Measurements from ENCODE around the gene HIBCH. TPM values are rescaled to one million over a fixed set of nuclear protein-coding genes. Genes with fewer than 3 reads are reported as not detected.

The HIBCH gene
- total RNA-seq, 2 experiments from 2014 or later: 15.6 to 17.5 TPM

DNA sequence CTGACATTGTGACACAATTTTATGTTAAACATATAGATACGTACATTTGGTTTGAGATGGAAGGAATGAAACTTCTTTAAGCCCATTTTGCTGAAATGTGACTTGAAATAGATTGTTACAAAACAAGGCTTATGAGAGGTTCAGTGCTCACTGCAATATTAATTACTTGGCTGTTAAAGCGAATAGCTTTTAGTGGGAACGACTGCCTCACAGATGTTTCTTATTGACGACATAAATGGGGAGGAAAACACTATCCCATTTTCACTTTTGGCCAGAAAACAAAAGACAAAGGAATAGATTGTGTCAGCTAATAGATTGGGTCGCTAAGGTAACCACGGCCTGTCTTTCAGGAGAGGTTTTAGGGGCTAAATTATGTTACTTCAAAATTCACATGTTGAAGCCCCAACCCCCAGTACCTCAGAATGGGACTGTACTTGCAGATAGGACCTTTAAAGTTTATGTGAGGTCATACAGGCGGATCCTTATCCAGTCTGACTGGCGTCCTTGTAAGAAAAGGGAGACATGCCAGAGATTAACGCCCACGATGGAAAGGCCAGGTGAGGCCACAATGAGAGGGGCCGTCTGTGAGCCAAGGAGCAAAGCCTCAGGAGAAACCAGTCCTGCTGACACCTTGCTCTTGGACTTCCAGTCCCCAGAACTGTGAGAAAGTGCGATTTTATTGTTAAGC is 34.5 kb upstream of the HIBCH start:
- H3K27me3 Mint-ChIP-seq: no peaks in the 10 kb centered on the region
- no peak for ATAC-seq (ENCODE audit: low read depth)
- H3K9me3 Mint-ChIP-seq: no peaks in the 10 kb centered on the region
- H3K4me3 Mint-ChIP-seq: no peak overlapping the region
- DNase-seq: no peak
- POLR2A ChIA-PET: no interaction called here
- no peaks in the 10 kb centered on the region for H3K4me1 Mint-ChIP-seq
- H3K27ac Mint-ChIP-seq: no peak overlapping the region
- H3K36me3 Mint-ChIP-seq: peaks cover 1% of the 10 kb centered on the region

DNA sequence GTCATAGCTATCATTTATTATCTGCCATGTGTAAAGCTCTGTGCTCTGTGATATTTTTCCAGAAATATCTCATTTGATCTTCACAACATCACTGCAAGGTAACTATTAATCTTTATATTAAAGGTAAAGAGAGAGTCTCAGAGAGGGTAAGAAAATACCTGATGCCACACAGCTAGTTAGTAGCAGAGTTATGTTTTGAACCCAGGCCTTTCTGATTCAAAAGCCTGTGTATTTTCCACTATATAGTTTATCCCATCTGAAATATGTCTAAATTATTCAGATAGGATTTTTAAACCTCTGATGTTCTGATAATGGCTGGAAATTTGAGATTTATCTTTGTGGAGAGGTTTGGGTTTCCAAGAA is 33.9 kb upstream of the HIBCH start:
- H3K36me3 Mint-ChIP-seq: peaks cover 1% of the 10 kb centered on the region
- ATAC-seq (ENCODE audit: low read depth) (no peak), DNase-seq (no peak)
- no peak overlapping the region for H3K4me3 Mint-ChIP-seq
- H3K27me3 Mint-ChIP-seq: no peaks in the 10 kb centered on the region
- H3K4me1 Mint-ChIP-seq: no peaks in the 10 kb centered on the region
- no peak overlapping the region for H3K27ac Mint-ChIP-seq
- POLR2A ChIA-PET: no interaction called here
- H3K9me3 Mint-ChIP-seq: no peaks in the 10 kb centered on the region

DNA sequence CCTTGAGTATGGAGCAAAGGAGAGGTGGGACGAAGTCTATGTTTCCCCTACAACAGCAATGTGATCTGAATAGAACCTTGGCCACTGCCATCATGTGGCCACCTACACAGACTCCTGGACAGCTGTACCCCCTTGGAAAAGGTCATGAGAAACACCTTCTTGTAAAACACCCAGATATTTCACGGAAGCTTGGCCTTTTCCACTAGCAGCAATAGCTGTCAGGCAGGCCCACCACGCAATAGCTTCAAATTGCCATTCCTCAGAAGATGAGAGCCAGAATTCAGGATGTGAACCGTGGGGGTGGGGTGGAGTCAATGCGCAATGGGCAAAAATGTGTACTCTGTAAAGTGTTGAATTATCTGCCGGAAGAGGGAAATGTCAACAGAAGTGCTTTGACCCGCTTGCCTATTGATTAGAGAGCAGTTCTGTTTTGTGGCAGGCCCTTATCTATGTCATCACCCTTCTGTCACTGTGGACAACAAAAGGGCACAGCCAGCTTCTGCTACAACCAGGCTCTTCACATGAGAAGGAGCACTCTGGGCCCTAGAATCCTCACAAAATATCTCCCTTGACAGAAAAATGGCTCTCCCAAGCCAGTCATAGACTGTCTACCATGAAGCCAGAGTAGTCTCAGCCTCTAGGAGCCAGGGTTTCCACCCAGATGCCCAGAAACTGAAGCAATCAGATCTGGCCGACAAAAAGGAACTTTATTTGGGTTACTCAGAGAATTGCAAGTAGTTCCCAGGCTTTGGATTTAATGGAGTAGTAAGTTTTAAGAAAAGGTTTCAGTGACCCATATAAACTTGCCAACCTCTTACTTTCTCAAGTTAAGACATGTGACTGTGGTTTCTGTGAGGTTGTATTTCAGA is 33.3 kb upstream of the HIBCH start:
- H3K4me3 Mint-ChIP-seq: no peak overlapping the region

DNA sequence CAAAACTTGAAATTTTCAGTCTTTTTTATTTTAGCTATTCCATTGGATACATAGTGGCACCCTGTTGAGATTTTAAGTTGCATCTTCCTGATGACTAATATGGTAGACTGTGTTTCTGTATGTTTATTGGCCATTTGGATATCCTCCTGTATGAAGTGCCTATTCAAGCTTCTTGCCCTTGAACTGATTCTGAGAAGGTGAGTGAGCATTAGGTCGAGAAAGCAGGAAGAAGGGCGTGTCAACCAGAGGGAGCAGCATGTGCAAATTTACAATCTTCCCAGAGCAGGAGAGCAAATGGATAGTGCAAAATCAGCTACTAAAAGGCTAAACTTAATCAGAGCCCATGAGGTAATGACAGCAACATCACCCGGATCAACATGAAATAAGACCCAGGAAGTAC is 32.3 kb upstream of the HIBCH start:
- Mint-ChIP-seq H3K36me3 (peaks cover 1% of the 10 kb centered on the region), H3K27me3 (no peaks in the 10 kb centered on the region), H3K27ac (no peak overlapping the region), H3K4me1 (no peaks in the 10 kb centered on the region), H3K9me3 (no peaks in the 10 kb centered on the region), H3K4me3 (no peak overlapping the region)
- DNase-seq (no peak), ATAC-seq (ENCODE audit: low read depth) (no peak)
- POLR2A ChIA-PET: no interaction called here

More for the DNA sequence above, 33.3 kb upstream of the HIBCH start:
- ATAC-seq (ENCODE audit: low read depth) (no peak), DNase-seq (no peak)
- H3K27me3 Mint-ChIP-seq: no peaks in the 10 kb centered on the region
- POLR2A ChIA-PET: no interaction called here
- peaks cover 1% of the 10 kb centered on the region for H3K36me3 Mint-ChIP-seq
- H3K4me1 Mint-ChIP-seq: no peaks in the 10 kb centered on the region
- H3K27ac Mint-ChIP-seq: no peak overlapping the region
- no peaks in the 10 kb centered on the region for H3K9me3 Mint-ChIP-seq

DNA sequence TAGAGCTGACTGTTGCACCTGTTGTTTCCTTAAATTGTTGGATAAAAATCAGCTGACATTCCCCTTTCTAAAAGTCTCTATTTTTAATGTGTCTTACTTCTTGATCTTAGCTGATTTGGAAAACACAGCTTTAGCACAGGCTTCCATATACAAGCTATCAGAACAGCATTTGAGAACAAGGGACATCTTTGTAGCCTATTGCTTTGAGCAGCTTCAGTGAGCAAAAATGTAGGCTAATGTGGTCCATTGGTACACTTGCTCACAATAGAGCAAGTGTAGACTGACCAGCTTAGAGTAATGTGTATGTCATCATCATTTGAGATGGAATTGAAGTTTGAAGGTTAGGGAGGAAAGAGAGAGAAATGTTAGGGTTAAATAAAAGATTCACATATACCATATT is 30.7 kb upstream of the HIBCH start:
- DNase-seq (no peak), ATAC-seq (ENCODE audit: low read depth) (no peak)
- POLR2A ChIA-PET: no interaction called here
- Mint-ChIP-seq H3K4me3 (no peak overlapping the region), H3K27me3 (no peaks in the 10 kb centered on the region), H3K27ac (no peak overlapping the region), H3K4me1 (peaks cover 2% of the 10 kb centered on the region), H3K36me3 (peaks cover 1% of the 10 kb centered on the region), H3K9me3 (no peaks in the 10 kb centered on the region)

DNA sequence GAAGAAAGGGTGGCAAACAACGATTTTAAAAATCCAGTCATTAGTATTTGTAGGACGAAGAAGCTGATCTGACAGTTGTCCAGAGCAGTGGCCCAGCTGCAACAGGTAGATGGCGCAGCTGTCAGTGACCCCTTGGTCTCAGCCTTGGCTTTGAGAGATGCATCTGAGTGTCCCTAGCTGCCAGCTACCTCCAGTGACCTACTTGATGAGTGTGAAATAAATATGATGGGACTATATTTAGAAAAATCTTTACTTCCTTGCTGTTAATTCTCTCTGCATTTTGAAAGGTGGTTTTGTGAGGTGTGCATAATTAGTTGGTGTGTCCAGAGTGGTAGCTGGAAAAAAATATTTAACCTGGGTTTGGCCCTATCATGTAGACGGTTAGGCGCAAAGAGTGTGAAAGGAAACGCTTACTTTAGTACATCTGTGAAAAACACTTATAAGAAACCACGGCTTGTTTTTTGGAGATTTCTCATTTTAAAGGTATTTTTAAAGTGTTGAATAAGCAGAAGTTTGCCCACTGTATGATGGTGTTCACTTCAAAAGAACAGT is 24.7 kb upstream of the HIBCH start:
- peak; percentile 24 for ATAC-seq (ENCODE audit: low read depth)
- Mint-ChIP-seq H3K27ac (peak overlapping the region; percentile 43), H3K27me3 (peaks cover 5% of the 10 kb centered on the region), H3K4me3 (peak overlapping the region; percentile 82), H3K4me1 (peaks cover 15% of the 10 kb centered on the region), H3K9me3 (no peaks in the 10 kb centered on the region), H3K36me3 (no peaks in the 10 kb centered on the region)
- POLR2A ChIA-PET: interaction anchor here (1.1 to 2.5 kb wide), 2 partner anchors 15 to 26 kb away, joined by 5 to 15 read pairs; no protein-coding TSS in a partner anchor
- DNase-seq: no peak

DNA sequence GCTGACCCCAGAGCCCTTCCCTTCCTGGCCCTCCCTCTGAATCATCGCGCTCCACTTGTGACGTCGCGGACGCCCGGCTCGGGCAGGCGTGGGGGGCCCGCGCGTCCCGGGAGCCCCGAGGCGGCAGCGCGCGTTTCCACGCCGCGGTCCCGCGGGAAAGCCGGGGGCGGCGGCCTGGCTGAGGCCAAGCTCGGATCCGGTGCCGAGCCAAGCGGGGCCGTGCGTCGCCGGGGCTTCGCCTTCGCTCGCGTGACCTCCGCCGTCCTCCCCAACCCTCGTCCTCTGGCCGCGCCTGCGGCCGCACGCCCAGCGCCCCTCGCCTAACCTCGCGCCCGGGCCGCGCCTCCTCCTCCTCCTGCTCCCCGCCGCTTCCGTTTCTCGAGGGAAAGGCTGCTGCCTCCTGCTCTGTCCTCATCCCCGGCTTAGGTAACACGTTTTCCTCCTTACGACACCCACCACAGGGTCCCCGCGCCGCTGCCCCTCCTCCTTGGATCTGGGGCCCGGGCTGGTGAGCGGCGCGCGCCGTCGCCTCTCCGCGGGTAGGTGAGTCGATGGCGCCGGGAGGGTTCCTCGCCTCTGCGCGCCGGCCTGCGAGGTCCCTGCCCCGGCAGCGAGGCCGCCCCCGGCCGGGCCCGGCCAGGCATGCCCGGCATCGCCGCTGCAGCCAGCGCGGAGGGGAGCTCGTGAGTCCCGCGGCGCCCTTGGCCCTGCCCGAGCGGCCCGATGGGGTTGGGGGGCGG is 24.1 kb upstream of the HIBCH start, which contains the start of gene INPP1:
Gene INPP1, plus strand, starts transcription at position 54 of the 740 bp plus-strand sequence. CDS start 16,514 bp downstream, outside the sequence.
- POLR2A ChIA-PET: interaction anchor here (1.1 to 2.5 kb wide), 2 partner anchors 15 to 25 kb away, joined by 5 to 15 read pairs; no protein-coding TSS in a partner anchor

DNA sequence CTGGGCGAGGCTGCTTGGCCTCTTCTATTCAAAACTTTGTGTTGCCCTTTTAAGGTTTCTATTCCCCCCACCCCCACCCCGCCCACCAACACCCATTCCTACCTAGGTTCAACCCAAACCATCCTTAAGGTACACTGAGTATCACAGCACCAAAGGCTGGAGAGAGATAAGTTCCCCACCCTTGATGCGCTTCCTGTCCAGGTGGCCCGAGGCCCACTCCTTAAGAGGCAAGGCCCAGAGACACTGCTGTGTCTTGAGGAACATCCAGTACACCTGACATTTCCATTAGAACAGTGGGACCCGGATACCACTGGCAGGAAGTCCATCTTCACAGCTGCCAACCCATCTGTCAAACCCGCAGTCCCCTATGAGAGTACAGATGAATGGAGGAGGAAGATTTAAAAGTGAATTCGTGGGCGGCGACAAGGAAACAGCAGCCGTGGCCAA is 23.5 kb upstream of the HIBCH start:
- Mint-ChIP-seq H3K4me1 (peaks cover 15% of the 10 kb centered on the region), H3K27me3 (peaks cover 6% of the 10 kb centered on the region), H3K36me3 (no peaks in the 10 kb centered on the region), H3K9me3 (no peaks in the 10 kb centered on the region), H3K4me3 (peak overlapping the region; percentile 74), H3K27ac (peak overlapping the region; percentile 8)
- peak; percentile 48 for ATAC-seq (ENCODE audit: low read depth)
- POLR2A ChIA-PET: interaction anchor here (2.5 kb wide), 1 partner anchor 16 kb away, joined by 15 read pairs; no protein-coding TSS in a partner anchor
- no peak for DNase-seq

More for the DNA sequence above, 24.1 kb upstream of the HIBCH start, which contains the start of gene INPP1:
- peak within 1 kb of the TSS; percentile 68 for H3K27ac Mint-ChIP-seq
- peaks cover 6% of the 10 kb centered on the region for H3K27me3 Mint-ChIP-seq
- H3K4me1 Mint-ChIP-seq: peaks cover 15% of the 10 kb centered on the region
- no peaks in the 10 kb centered on the region for H3K36me3 Mint-ChIP-seq
- ATAC-seq (ENCODE audit: low read depth) (peak; percentile 70), DNase-seq (peak; percentile 66)
- H3K4me3 Mint-ChIP-seq: peak within 1 kb of the TSS; percentile 84
- no peaks in the 10 kb centered on the region for H3K9me3 Mint-ChIP-seq

DNA sequence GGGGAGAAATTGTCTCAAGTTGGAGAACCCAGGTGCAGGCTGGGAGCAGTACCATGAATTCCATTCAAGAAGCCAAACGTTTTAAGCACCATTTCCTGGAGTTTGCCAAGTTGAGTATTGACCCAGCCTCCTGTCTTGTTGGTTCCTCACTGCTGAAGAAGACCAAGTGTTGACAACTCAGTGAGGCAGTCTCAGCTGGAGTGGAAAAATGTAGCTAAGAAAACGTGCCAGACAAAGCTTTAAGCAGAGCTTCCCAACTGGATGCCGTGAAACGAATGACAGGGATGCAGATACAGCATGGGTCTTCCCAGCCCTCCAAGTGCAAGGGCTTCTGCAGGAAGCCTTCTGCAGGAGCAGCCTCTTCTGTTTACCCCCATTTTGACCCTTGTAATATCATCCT is 23.0 kb upstream of the HIBCH start:
- Mint-ChIP-seq H3K27ac (no peak overlapping the region), H3K4me3 (no peak overlapping the region), H3K4me1 (peaks cover 15% of the 10 kb centered on the region), H3K9me3 (no peaks in the 10 kb centered on the region), H3K27me3 (peaks cover 8% of the 10 kb centered on the region), H3K36me3 (no peaks in the 10 kb centered on the region)
- DNase-seq: no peak
- POLR2A ChIA-PET: no interaction called here
- ATAC-seq (ENCODE audit: low read depth): no peak

DNA sequence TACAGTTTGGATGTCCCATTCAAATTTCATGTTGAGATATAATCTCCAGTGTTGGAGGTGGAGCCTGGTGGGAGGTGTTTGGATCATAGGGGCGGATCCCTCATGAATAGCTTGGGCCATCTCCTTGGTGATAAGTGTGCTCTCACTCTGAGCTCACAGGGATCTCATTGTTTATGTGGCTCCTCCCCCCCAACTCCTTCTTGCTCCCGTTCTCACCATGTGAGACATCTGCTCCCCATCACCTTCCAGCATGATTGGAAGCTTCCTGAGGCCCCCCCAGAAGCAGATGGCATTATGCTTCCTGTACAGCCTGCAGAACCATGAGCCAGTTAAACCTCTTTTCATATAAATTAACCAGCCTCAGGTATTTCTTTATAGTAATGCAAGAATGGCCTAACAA is 20.7 kb upstream of the HIBCH start:
- Mint-ChIP-seq H3K36me3 (no peaks in the 10 kb centered on the region), H3K9me3 (no peaks in the 10 kb centered on the region), H3K27ac (no peak overlapping the region), H3K4me1 (peaks cover 13% of the 10 kb centered on the region), H3K27me3 (peaks cover 9% of the 10 kb centered on the region), H3K4me3 (no peak overlapping the region)
- ATAC-seq (ENCODE audit: low read depth): no peak
- POLR2A ChIA-PET: no interaction called here
- DNase-seq: no peak

DNA sequence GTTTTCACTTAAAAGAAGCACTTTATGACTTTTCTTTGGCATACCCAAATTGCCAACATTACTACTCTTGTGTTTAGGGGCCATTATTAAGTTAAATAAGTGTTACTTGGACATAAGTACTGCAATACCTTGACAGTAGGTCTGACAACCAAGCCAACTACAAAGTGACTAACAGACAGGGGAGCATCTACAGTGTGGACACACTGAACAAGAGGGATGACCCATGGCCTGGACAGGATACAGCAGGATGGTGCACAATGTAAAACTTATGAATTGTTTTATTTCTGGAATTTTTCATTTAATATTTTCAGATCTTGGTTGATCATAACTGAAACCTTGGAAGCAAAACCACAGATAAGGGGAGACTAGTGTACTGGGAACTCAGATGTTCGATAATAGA is 19.8 kb upstream of the HIBCH start:
- DNase-seq (no peak), ATAC-seq (ENCODE audit: low read depth) (no peak)
- Mint-ChIP-seq H3K27ac (no peak overlapping the region), H3K4me1 (peaks cover 11% of the 10 kb centered on the region), H3K9me3 (no peaks in the 10 kb centered on the region), H3K4me3 (no peak overlapping the region), H3K36me3 (no peaks in the 10 kb centered on the region), H3K27me3 (peaks cover 13% of the 10 kb centered on the region)
- POLR2A ChIA-PET: no interaction called here

DNA sequence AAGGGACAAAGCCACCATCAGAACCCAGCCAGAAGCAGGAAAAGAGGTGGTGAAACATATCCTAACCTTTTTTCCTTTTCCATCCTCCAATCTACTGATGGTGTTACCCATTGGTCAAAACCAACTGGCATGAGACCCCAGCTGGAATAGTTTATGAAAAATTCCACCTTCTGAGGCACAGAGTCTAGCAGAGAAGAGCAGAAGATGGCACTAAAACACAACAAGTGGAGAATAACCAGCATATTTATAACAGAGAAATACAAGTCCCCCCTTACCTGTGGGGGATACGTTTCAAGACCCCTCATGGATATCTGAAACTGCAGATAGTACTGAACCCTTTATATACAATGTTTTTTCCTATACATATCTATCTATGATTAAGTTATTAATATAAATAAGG is 18.8 kb upstream of the HIBCH start:
- Mint-ChIP-seq H3K4me3 (no peak overlapping the region), H3K9me3 (no peaks in the 10 kb centered on the region), H3K4me1 (peaks cover 9% of the 10 kb centered on the region), H3K36me3 (no peaks in the 10 kb centered on the region), H3K27me3 (peaks cover 17% of the 10 kb centered on the region), H3K27ac (no peak overlapping the region)
- DNase-seq (no peak), ATAC-seq (ENCODE audit: low read depth) (no peak)
- POLR2A ChIA-PET: no interaction called here

DNA sequence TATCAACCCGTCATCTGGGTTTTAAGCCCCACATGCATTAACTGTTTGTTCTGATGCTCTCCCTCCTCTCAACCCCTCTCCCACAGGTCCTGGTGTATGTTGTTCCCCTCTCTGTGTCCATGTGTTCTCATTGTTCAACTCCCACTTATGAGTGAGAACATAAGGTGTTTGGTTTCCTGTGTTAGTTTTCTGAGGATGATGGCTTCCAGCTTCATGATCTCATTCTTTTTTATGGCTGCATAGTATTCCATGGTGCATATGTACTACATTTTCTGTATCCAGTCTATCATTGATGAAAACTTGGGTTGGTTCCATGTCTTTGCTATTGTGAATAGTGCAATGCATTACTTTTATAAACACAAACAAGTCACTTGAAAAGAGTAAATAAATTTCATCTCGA is 16.8 kb upstream of the HIBCH start:
- no peak overlapping the region for H3K27ac Mint-ChIP-seq
- H3K4me3 Mint-ChIP-seq: no peak overlapping the region
- no peak for DNase-seq
- no peaks in the 10 kb centered on the region for H3K9me3 Mint-ChIP-seq
- H3K4me1 Mint-ChIP-seq: peaks cover 2% of the 10 kb centered on the region
- POLR2A ChIA-PET: no interaction called here
- H3K27me3 Mint-ChIP-seq: peaks cover 25% of the 10 kb centered on the region
- ATAC-seq (ENCODE audit: low read depth): no peak
- H3K36me3 Mint-ChIP-seq: no peaks in the 10 kb centered on the region

All from activated naive CD8-positive, alpha-beta T cell treated with anti-CD3 and anti-CD28 coated beads, Interleukin-2, amount 10 ng/mL, durations not matched to agents 7 days and 5 days (primary cell).